Esophagus muscularis mucosa (tissue), 4 donors: Measurements from ENCODE around the gene OR5D16. TPM values are rescaled to one million over a fixed set of nuclear protein-coding genes. Genes with fewer than 3 reads are reported as not detected.

Experiments used
- DNase-seq: peaks from one replicate; pipeline ENCODE4 v3.0.0-alpha.2; 2017; ENCODE audit errors: extremely low spot score
- H3K27ac ChIP-seq, 4 donors: fragments of 200-600 bp; sonication (generic); replicated peaks in 1 of 4; 1 replicate in 3 of 4; 2 replicates in 1 of 4; pipeline ENCODE4 v1.5.1; 2016 to 2019; ENCODE audit warnings: mild to moderate bottlenecking in 1 of 4
- H3K27me3 ChIP-seq, 4 donors: fragments of 200-600 bp; sonication (generic); one replicate each; pipeline versions ENCODE4 v1.5.1 to v1.6.0; 2016 to 2019
- H3K36me3 ChIP-seq, 4 donors: fragments of 200-600 bp; sonication (generic); one replicate each; pipeline ENCODE4 v1.5.1; 2016 to 2019
- H3K4me1 ChIP-seq, 4 donors: fragments of 200-600 bp; sonication (generic); one replicate each; pipeline ENCODE4 v1.5.1; 2016 to 2019
- H3K4me3 ChIP-seq, 4 donors: fragments of 200-600 bp; sonication (generic); 1 replicate in 2 of 4; 2 replicates in 2 of 4; pipeline ENCODE4 v1.5.1; 2016 to 2019; ENCODE audit warnings: mild to moderate bottlenecking in 4 of 4, moderate library complexity in 1 of 4
- H3K9me3 ChIP-seq, 4 donors: fragments of 200-600 bp; sonication (generic); 1 replicate in 3 of 4; 2 replicates in 1 of 4; pipeline ENCODE4 v1.5.1; 2016 to 2019
- EP300 ChIP-seq: sonication (generic); formaldehyde crosslinking; IDR thresholded peaks from one replicate; pipeline ENCODE4 v1.6.1; 2017; ENCODE audit warnings: antibody characterized with exemption
- POLR2A ChIP-seq: fragments of 450-650 bp; IDR thresholded peaks from one replicate; pipeline ENCODE4 v1.6.1; 2017; ENCODE audit warnings: antibody characterized with exemption, moderate library complexity, mild to moderate bottlenecking, low read depth
- POLR2AphosphoS5 ChIP-seq, 2 donors: sonication (generic); formaldehyde crosslinking; IDR thresholded peaks; one replicate each; pipeline ENCODE4 v1.6.1; 2017; ENCODE audit warnings: antibody characterized with exemption in 2 of 2
- WGBS: methylation state at CpG from one replicate; pipeline ENCODE4 v1.1.5; 2018; 5-methylcytosine and 5-hydroxymethylcytosine counted together
- intact Hi-C: fragments of 100-400 bp; cut with DNase I; formaldehyde crosslinking; loops from one replicate; pipeline ENCODE4 v1.15.1; 2023
- total RNA-seq, 4 donors: library from RNA; depleted of rRNA; stranded (reverse); fragments of >200 nt; gene quantifications; one replicate each; pipeline versions ENCODE4 v1.1.0 to v1.2.1, GENCODE V29; 2016
- TF ChIP-seq, protein P1 (sequence below), 3 experiments: fragments of 200-600 bp in 2 of 3; fragments of 450-650 bp in 1 of 3; sonication (generic) in 2 of 3; IDR thresholded peaks; one replicate each; pipeline ENCODE4 v1.5.1; 2017 to 2019; ENCODE audit warnings: antibody characterized with exemption in 3 of 3, mild to moderate bottlenecking in 2 of 3, moderate library complexity in 1 of 3

The OR5D16 gene
- total RNA-seq, 4 donors from 2014 or later = not detected

DNA sequence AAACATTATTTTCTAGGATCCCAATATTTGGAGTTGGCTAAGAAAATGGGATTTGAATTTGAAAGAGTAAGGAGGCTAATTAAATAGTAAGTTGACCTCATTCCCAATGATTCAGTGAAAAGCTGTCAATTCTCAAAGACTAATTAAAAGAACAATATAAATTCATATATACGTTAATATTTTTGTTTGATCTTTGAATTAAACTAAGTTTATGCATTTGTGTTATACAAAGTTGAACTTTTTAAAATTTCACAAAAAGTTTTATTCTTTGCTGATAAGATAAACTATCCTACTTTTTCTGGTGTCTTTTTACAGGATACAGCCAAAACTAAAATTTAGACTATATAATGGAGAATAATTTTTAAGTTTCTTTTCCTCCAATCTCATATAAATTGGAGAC is 27.5 kb upstream of the OR5D16 start, which contains the start of gene OR5L1:
TSS of gene OR5L1 (plus strand) at position 301 of the 400 bp plus-strand sequence. CDS start 100 bp downstream, outside the sequence.
- Histone ChIP-seq H3K27ac (no peak within 1 kb of the TSS), H3K4me3 (no peak within 1 kb of the TSS), H3K4me1 (no peaks in the 10 kb centered on the region), H3K36me3 (no peaks in the 10 kb centered on the region), H3K27me3 (no peaks in the 10 kb centered on the region), H3K9me3 (peaks cover 0 to 4% (median 0%) of the 10 kb centered on the region in 4 donors)
- TF ChIP-seq POLR2A (no peak), POLR2AphosphoS5 (IDR thresholded peaks at IDR 0.05) (no peak), EP300 (no peak)
- TF ChIP-seq, protein P1, sequence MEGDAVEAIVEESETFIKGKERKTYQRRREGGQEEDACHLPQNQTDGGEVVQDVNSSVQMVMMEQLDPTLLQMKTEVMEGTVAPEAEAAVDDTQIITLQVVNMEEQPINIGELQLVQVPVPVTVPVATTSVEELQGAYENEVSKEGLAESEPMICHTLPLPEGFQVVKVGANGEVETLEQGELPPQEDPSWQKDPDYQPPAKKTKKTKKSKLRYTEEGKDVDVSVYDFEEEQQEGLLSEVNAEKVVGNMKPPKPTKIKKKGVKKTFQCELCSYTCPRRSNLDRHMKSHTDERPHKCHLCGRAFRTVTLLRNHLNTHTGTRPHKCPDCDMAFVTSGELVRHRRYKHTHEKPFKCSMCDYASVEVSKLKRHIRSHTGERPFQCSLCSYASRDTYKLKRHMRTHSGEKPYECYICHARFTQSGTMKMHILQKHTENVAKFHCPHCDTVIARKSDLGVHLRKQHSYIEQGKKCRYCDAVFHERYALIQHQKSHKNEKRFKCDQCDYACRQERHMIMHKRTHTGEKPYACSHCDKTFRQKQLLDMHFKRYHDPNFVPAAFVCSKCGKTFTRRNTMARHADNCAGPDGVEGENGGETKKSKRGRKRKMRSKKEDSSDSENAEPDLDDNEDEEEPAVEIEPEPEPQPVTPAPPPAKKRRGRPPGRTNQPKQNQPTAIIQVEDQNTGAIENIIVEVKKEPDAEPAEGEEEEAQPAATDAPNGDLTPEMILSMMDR (IDR thresholded peaks at IDR 0.05) = no peak
- intact Hi-C loops = no loop called here
- no peak for DNase-seq
- 85% methylated on average over 1 of the region's 1 CpG for WGBS

DNA sequence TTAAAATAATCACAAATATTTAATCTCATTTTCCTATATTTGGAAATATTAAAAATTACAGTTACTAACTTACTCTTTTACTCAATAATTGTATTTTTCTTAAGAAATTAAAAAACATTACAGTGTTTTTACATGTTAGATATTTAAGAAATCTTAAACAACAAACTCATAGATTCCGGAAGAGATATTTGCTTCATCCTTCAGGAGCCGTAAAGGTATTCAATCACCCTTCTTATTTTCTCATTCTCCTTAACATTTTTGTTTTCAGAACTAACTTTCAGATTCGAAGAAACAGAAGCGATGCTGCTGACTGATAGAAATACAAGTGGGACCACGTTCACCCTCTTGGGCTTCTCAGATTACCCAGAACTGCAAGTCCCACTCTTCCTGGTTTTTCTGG is 19.2 kb upstream of the OR5D16 start, which contains the start of gene OR5D18:
TSS of gene OR5D18 (plus strand) at position 301 of the 400 bp plus-strand sequence. CDS start at position 301, 0 bp downstream.
- H3K9me3 ChIP-seq = no peaks in the 10 kb centered on the region
- H3K4me3 ChIP-seq = no peak within 1 kb of the TSS
- 81% methylated on average over 5 of the region's 5 CpGs for WGBS
- no peaks in the 10 kb centered on the region for H3K4me1 ChIP-seq
- TF ChIP-seq POLR2A = no peak
- TF ChIP-seq POLR2AphosphoS5 (IDR thresholded peaks at IDR 0.05) = no peak
- TF ChIP-seq, protein P1 (IDR thresholded peaks at IDR 0.05) = no peak
- no peak for TF ChIP-seq EP300
- no peaks in the 10 kb centered on the region for H3K36me3 ChIP-seq
- intact Hi-C loops = no loop called here
- H3K27me3 ChIP-seq = no peaks in the 10 kb centered on the region
- DNase-seq = no peak
- H3K27ac ChIP-seq = no peak within 1 kb of the TSS

DNA sequence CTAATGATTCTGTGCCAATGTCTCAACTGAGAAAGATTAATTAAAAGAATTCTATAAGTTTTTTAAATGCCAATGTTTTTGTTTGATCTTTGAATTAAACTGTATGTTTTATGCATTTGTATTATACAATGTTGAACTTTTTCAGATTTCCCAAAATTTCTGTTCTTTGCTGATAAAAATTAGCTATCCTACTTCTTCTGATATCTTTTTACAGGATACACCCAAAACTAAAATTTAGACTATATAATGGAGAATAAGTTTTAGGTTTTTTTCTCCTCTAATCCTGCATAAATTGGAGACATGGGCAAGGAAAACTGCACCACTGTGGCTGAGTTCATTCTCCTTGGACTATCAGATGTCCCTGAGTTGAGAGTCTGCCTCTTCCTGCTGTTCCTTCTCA is 11.6 kb upstream of the OR5D16 start, which contains the start of gene OR5L2:
TSS of gene OR5L2 (plus strand) at position 301 of the 400 bp plus-strand sequence. CDS start at position 301, 0 bp downstream.
- Histone ChIP-seq H3K27me3 (no peaks in the 10 kb centered on the region), H3K36me3 (no peaks in the 10 kb centered on the region), H3K4me1 (no peaks in the 10 kb centered on the region), H3K9me3 (no peaks in the 10 kb centered on the region), H3K27ac (no peak within 1 kb of the TSS), H3K4me3 (no peak within 1 kb of the TSS)
- intact Hi-C loops = no loop called here
- no peak for DNase-seq
- TF ChIP-seq POLR2A (no peak), EP300 (no peak), POLR2AphosphoS5 (IDR thresholded peaks at IDR 0.05) (no peak)
- TF ChIP-seq, protein P1 (IDR thresholded peaks at IDR 0.05) = no peak

DNA sequence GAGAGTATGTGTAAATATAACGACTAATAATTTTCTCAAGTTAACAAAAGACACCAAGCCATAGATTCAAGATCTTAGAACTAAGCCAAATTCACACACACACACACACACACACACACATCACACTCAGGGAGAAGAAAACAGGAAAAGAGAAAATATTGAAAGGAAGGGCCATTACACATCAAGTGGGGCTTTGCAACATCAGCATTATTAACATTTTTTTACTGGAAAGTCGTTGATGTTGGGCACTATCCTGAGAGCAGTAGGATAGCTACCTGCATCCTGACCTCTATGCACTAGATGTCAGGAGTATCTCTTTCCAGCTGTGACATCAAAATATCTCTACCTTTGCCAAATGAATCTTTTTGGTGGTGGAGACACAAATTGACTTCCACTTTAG is 8.9 kb downstream of the OR5D16 start:
- Histone ChIP-seq H3K4me1 (no peaks in the 10 kb centered on the region), H3K9me3 (no peaks in the 10 kb centered on the region), H3K27ac (no peak overlapping the region), H3K36me3 (no peaks in the 10 kb centered on the region), H3K4me3 (no peak overlapping the region), H3K27me3 (no peaks in the 10 kb centered on the region)
- intact Hi-C loops = no loop called here
- TF ChIP-seq, protein P1 (IDR thresholded peaks at IDR 0.05) = no peak
- TF ChIP-seq POLR2A (no peak), POLR2AphosphoS5 (IDR thresholded peaks at IDR 0.05) (no peak), EP300 (no peak)
- WGBS = 41% methylated on average over 2 of the region's 2 CpGs
- DNase-seq = no peak

DNA sequence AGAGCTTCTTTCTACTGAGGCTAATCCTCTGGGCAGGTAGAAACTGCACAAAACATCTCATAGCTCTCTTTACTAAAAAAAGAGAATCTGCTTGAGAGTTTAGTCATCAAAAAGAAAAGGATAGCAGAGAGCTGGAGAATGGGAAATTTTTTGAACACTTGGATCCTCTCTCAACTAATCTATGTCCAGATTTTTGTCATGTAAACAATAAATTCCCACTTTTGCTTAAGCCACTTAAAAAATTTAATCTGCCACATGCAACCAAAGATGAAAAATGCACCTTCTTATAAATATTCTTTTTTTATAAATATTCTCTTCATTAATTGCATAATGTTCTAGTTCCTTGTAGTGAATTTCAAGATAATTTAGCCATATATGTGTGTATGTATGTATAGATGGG is 10.5 kb downstream of the OR5D16 start:
- no peak overlapping the region for H3K4me3 ChIP-seq
- H3K27ac ChIP-seq = no peak overlapping the region
- DNase-seq = no peak
- no peaks in the 10 kb centered on the region for H3K36me3 ChIP-seq
- TF ChIP-seq EP300 (no peak), POLR2AphosphoS5 (IDR thresholded peaks at IDR 0.05) (no peak), POLR2A (no peak)
- TF ChIP-seq, protein P1 (IDR thresholded peaks at IDR 0.05) = no peak
- H3K9me3 ChIP-seq = no peaks in the 10 kb centered on the region
- H3K4me1 ChIP-seq = no peaks in the 10 kb centered on the region
- intact Hi-C loops = no loop called here
- H3K27me3 ChIP-seq = no peaks in the 10 kb centered on the region
